Prostate gland (tissue), 2 donors: ENCODE results near the gene HAPLN3.

Experiments
- POLR2AphosphoS5 ChIP-seq: sonication (generic); formaldehyde crosslinking; IDR thresholded peaks from one replicate; pipeline ENCODE4 v1.6.1; 2017; ENCODE audit warnings: antibody characterized with exemption
- TF ChIP-seq, protein P1 (sequence below), 4 experiments: fragments of 200-600 bp in 2 of 4; fragments of 450-650 bp in 2 of 4; sonication (generic) in 2 of 4; IDR thresholded peaks; 1 replicate in 3 of 4; 2 replicates in 1 of 4; pipeline ENCODE4 v1.5.1; 2016 to 2019; ENCODE audit warnings: antibody characterized with exemption in 4 of 4, mild to moderate bottlenecking in 2 of 4, moderate library complexity in 2 of 4

- TF ChIP-seq, protein P1, sequence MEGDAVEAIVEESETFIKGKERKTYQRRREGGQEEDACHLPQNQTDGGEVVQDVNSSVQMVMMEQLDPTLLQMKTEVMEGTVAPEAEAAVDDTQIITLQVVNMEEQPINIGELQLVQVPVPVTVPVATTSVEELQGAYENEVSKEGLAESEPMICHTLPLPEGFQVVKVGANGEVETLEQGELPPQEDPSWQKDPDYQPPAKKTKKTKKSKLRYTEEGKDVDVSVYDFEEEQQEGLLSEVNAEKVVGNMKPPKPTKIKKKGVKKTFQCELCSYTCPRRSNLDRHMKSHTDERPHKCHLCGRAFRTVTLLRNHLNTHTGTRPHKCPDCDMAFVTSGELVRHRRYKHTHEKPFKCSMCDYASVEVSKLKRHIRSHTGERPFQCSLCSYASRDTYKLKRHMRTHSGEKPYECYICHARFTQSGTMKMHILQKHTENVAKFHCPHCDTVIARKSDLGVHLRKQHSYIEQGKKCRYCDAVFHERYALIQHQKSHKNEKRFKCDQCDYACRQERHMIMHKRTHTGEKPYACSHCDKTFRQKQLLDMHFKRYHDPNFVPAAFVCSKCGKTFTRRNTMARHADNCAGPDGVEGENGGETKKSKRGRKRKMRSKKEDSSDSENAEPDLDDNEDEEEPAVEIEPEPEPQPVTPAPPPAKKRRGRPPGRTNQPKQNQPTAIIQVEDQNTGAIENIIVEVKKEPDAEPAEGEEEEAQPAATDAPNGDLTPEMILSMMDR (IDR thresholded peaks at IDR 0.05), result no peak
- TF ChIP-seq POLR2AphosphoS5, result no peak
Observed at GRCh38 chr15:88881775-88882174, 13.6 kb downstream of the HAPLN3 start.
